ENCODE measurements around the gene NTRK1. TPM values are rescaled to one million over a fixed set of nuclear protein-coding genes. Genes with fewer than 3 reads are reported as not detected.

NTRK1 gene
- total RNA-seq, 1 experiment from 2014 or later: 0.24 TPM

DNA sequence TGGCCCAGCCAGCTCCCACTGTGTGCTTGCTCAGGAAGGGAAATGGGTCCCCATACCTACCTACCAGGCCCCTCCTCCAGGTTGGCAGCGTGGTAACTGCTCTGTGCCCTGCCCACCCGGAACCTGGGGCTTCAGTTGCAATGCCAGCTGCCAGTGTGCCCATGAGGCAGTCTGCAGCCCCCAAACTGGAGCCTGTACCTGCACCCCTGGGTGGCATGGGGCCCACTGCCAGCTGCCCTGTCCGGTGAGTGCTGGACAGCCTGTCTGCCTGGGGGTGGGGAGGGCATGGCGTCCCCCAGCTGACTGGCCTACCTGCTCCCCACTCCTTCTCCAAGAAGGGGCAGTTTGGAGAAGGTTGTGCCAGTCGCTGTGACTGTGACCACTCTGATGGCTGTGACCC, 49.0 kb downstream of the NTRK1 start:
- Histone ChIP-seq H3T11ph (ENCODE audit: low read length) (no peak overlapping the region), H2BK15ac (ENCODE audit: low read depth, low read length) (no peak overlapping the region), H2AK5ac (ENCODE audit: insufficient read length, low read length) (no peak overlapping the region), H2BK5ac (ENCODE audit: insufficient read length, low read length) (no peak overlapping the region), H2BK20ac (ENCODE audit: low read depth, low read length, poor library complexity, severe bottlenecking) (no peak overlapping the region), H3K79me1 (ENCODE audit: insufficient read depth, low read depth, low read length, poor library complexity, severe bottlenecking) (no peaks in the 10 kb centered on the region), H2BK120ac (ENCODE audit: low read depth, low read length, poor library complexity, severe bottlenecking) (no peak overlapping the region), H3K79me2 (ENCODE audit: insufficient read depth, low read length) (no peaks in the 10 kb centered on the region), H3K4me1 (ENCODE audit: insufficient read depth, low read length) (no peaks in the 10 kb centered on the region), H4K5ac (ENCODE audit: insufficient read length, low read depth, low read length) (no peak overlapping the region), H3K9ac (ENCODE audit: extremely low read depth, insufficient read length, low read length) (no peak overlapping the region), H3K23ac (ENCODE audit: insufficient read length, low read depth, low read length) (no peak overlapping the region), H3K18ac (ENCODE audit: insufficient read length, low read depth, low read length) (no peak overlapping the region), H3K4ac (ENCODE audit: low read depth, low read length) (no peak overlapping the region), H4K20me1 (ENCODE audit: control insufficient read depth, insufficient read depth, insufficient read length) (no peaks in the 10 kb centered on the region), H3K4me2 (ENCODE audit: insufficient read depth, insufficient read length, low read length) (no peak overlapping the region), H2BK12ac (ENCODE audit: insufficient read length, low read depth, low read length) (no peak overlapping the region), H3K9me3 (ENCODE audit: control insufficient read depth, low read depth, low read length) (no peaks in the 10 kb centered on the region), H3K14ac (ENCODE audit: insufficient read depth, low read length) (no peak overlapping the region), H3K56ac (ENCODE audit: insufficient read length, low read depth, low read length) (no peak overlapping the region), H3K23me2 (ENCODE audit: insufficient read length, low read depth, low read length, poor library complexity, severe bottlenecking) (no peaks in the 10 kb centered on the region), H2AFZ (ENCODE audit: low read length) (no peak overlapping the region), H3K27ac (ENCODE audit: insufficient read length, low read depth, low read length) (no peak overlapping the region), H4K8ac (replicated peaks; ENCODE audit: insufficient read length, low read depth, low read length) (no peak overlapping the region), H4K91ac (ENCODE audit: insufficient read length, low read depth, low read length) (no peak overlapping the region), H3K27me3 (ENCODE audit: insufficient read depth, low read length) (no peaks in the 10 kb centered on the region)
- Mint-ChIP-seq H3K4me1 (peaks cover 8 to 24% of the 10 kb centered on the region in 2 experiments), H3K4me3 (no peak overlapping the region), H3K27ac (no peak overlapping the region), H3K36me3 (ENCODE audit: insufficient read depth in 1 of 3, low read depth in 3 of 3) (no peaks in the 10 kb centered on the region), H3K27me3 (ENCODE audit: low read depth) (peaks cover 29% of the 10 kb centered on the region), H3K9me3 (no peaks in the 10 kb centered on the region; a peak in 1 of 5 replicates)
- DNase-seq: no peak
- TF ChIP-seq, protein P1, sequence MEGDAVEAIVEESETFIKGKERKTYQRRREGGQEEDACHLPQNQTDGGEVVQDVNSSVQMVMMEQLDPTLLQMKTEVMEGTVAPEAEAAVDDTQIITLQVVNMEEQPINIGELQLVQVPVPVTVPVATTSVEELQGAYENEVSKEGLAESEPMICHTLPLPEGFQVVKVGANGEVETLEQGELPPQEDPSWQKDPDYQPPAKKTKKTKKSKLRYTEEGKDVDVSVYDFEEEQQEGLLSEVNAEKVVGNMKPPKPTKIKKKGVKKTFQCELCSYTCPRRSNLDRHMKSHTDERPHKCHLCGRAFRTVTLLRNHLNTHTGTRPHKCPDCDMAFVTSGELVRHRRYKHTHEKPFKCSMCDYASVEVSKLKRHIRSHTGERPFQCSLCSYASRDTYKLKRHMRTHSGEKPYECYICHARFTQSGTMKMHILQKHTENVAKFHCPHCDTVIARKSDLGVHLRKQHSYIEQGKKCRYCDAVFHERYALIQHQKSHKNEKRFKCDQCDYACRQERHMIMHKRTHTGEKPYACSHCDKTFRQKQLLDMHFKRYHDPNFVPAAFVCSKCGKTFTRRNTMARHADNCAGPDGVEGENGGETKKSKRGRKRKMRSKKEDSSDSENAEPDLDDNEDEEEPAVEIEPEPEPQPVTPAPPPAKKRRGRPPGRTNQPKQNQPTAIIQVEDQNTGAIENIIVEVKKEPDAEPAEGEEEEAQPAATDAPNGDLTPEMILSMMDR (conservative IDR thresholded peaks at IDR 0.05): no peak
- no CpG with 5 or more reads among the region's 5 CpGs for WGBS (ENCODE audit: extremely low coverage, insufficient read length, low lambda C conversion rate)

All from H9 (cell line).